ENCODE data around the gene GSDMA. TPM values are rescaled to one million over a fixed set of nuclear protein-coding genes. Genes with fewer than 3 reads are reported as not detected.
A peak's percentile ranks its signal among the peaks of the same experiment; 100 is the strongest.

GSDMA gene
- total and polyA plus RNA-seq, 10 of the 15 experiments (the other 5 are each of a cell fraction or from before 2014, with no cell fraction given), result 0.04 to 0.11 TPM; not detected in 8

- TF ChIP-seq MEF2A (IDR thresholded peaks at IDR 0.05; ENCODE audit: insufficient read depth, low read depth, low read length) (peak; percentile 55), TCF7 (IDR thresholded peaks at IDR 0.05; ENCODE audit: borderline replicate concordance) (no peak; the same call in 1 of the 2 replicates), NR2F1 (conservative IDR thresholded peaks at IDR 0.05) (peak; percentile 83), ELK1 (IDR thresholded peaks at IDR 0.05; ENCODE audit: low read depth, low read length) (no peak; the same call in 1 of the 2 replicates), MAX (IDR thresholded peaks at IDR 0.05; ENCODE audit: low read depth, low read length) (peak; percentile 91), NKRF (conservative IDR thresholded peaks at IDR 0.05) (peak; percentile 97), JUNB (IDR thresholded peaks at IDR 0.05) (no peak), SMAD1 (IDR thresholded peaks at IDR 0.05; ENCODE audit: low read depth, partially characterized antibody) (no peak), CREM (IDR thresholded peaks at IDR 0.05; ENCODE audit: low read depth) (peak; percentile 97), HDAC2 (IDR thresholded peaks at IDR 0.05) (no peak), DPF2 (IDR thresholded peaks at IDR 0.05) (peak; percentile 79), BHLHE40 (IDR thresholded peaks at IDR 0.05; ENCODE audit: borderline replicate concordance in 1 of 2, low read depth in 2 of 2, low read length in 1 of 2) (peak; percentile 72 to 77), ZNF207 (IDR thresholded peaks at IDR 0.05; ENCODE audit: borderline replicate concordance) (peak; percentile 97), CUX1 (IDR thresholded peaks at IDR 0.05; ENCODE audit: insufficient replicate concordance, low read depth, low read length) (peak; percentile 100), NRF1 (conservative IDR thresholded peaks at IDR 0.05; ENCODE audit: low read depth, low read length) (no peak; the same call in 1 of the 2 replicates), ZBTB40 (IDR thresholded peaks at IDR 0.05; ENCODE audit: borderline replicate concordance) (peak; percentile 47; the same call in 1 of the 2 replicates)
Measured at GRCh38 chr17:39980351-39981206, 17.8 kb downstream of the GSDMA start, which contains the start of gene PSMD3 (continued).

All from GM12878 (cell line).